PFSK-1 (cell line): Measurements from ENCODE around the gene RAB3GAP1.

Experiments
- FOXP2 ChIP-seq: optimal IDR thresholded peaks from 2 replicates; pipeline ENCODE3; 2011; ENCODE audit warnings: borderline replicate concordance, control low read depth, inconsistent platforms; ENCODE audit not compliant: insufficient read depth; ENCODE audit errors: extremely low read length, extremely low read depth
- POLR2AphosphoS5 ChIP-seq: IDR thresholded peaks from 2 replicates; pipeline ENCODE4 v1.6.1; 2012; ENCODE audit warnings: low read depth, mild to moderate bottlenecking, control low read depth, low read length, moderate library complexity
- SIN3A ChIP-seq: IDR thresholded peaks from 2 replicates; pipeline ENCODE4 v1.6.1; 2012; ENCODE audit warnings: mild to moderate bottlenecking, low read length, moderate library complexity, borderline replicate concordance; ENCODE audit not compliant: insufficient read depth
- TAF1 ChIP-seq: IDR thresholded peaks from 2 replicates; pipeline ENCODE4 v1.6.1; 2012; ENCODE audit warnings: low read length, control low read depth, borderline replicate concordance; ENCODE audit not compliant: insufficient read depth
- TF ChIP-seq, protein P1 (sequence below), 2 experiments: IDR thresholded peaks; 2 replicates each; pipeline versions ENCODE4 v1.6.1 to v1.8.0; 2011 to 2012; ENCODE audit warnings: low read depth in 2 of 2, low read length in 2 of 2, control low read depth in 1 of 2, inconsistent platforms in 1 of 2, mild to moderate bottlenecking in 1 of 2, moderate library complexity in 1 of 2; ENCODE audit not compliant: insufficient read depth in 1 of 2

RAB3GAP1 gene

DNA sequence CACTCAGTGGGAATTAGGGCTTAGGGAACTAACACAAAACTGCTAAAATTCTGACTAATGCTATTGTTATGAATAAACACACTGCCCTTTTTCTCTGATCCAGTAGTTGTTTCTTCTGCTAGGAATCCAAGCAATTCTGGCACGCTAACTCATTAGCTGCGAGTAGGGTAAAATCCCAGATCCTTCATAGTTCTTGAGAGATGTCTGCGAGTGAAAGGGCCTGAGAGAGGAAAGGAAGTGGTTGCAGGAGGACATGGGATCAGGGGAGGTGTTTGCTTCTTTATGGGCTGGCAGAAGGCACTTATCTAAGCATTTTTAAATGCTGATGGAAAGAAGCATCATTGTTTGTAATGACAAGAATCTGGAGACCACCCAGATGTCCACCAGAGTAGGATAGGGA, 14.3 kb upstream of the RAB3GAP1 start:
- TF ChIP-seq TAF1 (no peak), SIN3A (no peak), POLR2AphosphoS5 (no peak), FOXP2 (no peak)
- TF ChIP-seq, protein P1, sequence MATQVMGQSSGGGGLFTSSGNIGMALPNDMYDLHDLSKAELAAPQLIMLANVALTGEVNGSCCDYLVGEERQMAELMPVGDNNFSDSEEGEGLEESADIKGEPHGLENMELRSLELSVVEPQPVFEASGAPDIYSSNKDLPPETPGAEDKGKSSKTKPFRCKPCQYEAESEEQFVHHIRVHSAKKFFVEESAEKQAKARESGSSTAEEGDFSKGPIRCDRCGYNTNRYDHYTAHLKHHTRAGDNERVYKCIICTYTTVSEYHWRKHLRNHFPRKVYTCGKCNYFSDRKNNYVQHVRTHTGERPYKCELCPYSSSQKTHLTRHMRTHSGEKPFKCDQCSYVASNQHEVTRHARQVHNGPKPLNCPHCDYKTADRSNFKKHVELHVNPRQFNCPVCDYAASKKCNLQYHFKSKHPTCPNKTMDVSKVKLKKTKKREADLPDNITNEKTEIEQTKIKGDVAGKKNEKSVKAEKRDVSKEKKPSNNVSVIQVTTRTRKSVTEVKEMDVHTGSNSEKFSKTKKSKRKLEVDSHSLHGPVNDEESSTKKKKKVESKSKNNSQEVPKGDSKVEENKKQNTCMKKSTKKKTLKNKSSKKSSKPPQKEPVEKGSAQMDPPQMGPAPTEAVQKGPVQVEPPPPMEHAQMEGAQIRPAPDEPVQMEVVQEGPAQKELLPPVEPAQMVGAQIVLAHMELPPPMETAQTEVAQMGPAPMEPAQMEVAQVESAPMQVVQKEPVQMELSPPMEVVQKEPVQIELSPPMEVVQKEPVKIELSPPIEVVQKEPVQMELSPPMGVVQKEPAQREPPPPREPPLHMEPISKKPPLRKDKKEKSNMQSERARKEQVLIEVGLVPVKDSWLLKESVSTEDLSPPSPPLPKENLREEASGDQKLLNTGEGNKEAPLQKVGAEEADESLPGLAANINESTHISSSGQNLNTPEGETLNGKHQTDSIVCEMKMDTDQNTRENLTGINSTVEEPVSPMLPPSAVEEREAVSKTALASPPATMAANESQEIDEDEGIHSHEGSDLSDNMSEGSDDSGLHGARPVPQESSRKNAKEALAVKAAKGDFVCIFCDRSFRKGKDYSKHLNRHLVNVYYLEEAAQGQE (IDR thresholded peaks at IDR 0.05; ENCODE audit: insufficient read depth in 1 of 2, low read depth in 2 of 2, low read length in 2 of 2): no peak

DNA sequence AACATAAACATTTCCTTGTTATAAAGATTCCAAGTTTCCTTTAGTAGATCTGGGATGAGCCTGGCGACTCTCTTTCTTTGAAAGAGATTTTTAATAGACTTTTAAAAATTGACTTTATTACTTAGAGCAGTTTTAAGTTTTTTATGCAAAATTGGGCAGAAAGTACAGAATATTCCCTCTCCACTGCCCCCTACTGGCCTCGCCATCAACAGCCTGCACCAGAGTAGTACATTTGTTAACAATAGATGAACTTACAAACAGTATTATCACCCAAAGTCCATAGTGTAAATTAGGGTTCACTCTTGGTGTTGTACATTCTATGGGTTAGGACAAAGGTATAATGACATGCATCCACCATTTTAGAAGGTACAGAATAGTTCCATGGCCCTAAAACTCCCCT, 8.7 kb upstream of the RAB3GAP1 start:
- TF ChIP-seq FOXP2 (no peak), TAF1 (no peak), SIN3A (no peak), POLR2AphosphoS5 (no peak)
- TF ChIP-seq, protein P1 (IDR thresholded peaks at IDR 0.05; ENCODE audit: insufficient read depth in 1 of 2, low read depth in 2 of 2, low read length in 2 of 2): no peak

DNA sequence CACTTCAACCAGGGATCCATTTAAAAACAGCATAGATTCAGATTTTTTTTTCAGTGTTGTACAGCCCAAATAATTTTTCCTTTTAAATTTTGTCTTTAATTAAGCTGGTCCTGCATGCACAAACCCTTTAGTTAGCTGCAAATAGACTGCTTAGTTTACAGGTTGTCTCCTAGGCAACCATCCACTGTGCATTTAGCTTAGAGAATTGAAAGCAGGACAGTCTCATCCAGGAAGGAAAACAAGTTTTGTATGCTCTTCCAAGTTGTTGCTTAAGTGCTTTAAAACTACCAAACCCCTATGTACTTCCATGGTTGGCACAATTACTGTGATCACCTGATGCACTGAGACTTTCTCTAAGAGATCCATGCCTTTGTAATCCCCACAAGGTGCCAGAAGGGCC, 4.8 kb upstream of the RAB3GAP1 start, which contains the start of gene MAP3K19:
Gene MAP3K19, minus strand, starts transcription at position 148 of the 400 bp plus-strand sequence. CDS start 22,800 bp downstream, outside the sequence.
- TF ChIP-seq POLR2AphosphoS5 (no peak), FOXP2 (no peak), TAF1 (no peak), SIN3A (no peak)
- TF ChIP-seq, protein P1 (IDR thresholded peaks at IDR 0.05; ENCODE audit: insufficient read depth in 1 of 2, low read depth in 2 of 2, low read length in 2 of 2): no peak

DNA sequence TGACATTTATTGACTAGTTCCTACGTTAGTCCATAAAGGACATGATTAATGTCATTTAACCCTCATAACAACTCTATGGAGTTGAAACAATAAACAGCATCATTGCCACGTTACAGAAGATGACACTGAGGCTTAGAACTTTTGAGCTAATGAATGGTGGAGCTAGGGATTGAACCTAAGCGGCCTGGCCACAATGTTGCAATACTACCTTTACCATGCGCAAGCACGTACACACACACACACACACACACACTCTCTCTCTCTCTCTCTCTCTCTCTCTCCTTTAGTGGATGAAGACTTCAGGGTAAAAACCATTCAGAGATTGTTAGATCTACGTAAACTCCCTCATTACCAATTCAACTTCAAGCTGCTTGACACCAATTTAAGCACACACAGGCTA, 4.0 kb upstream of the RAB3GAP1 start:
- TF ChIP-seq FOXP2: no peak
- TF ChIP-seq, protein P1 (IDR thresholded peaks at IDR 0.05; ENCODE audit: insufficient read depth in 1 of 2, low read depth in 2 of 2, low read length in 2 of 2): no peak
- no peak for TF ChIP-seq TAF1
- TF ChIP-seq POLR2AphosphoS5: no peak
- TF ChIP-seq SIN3A: no peak

DNA sequence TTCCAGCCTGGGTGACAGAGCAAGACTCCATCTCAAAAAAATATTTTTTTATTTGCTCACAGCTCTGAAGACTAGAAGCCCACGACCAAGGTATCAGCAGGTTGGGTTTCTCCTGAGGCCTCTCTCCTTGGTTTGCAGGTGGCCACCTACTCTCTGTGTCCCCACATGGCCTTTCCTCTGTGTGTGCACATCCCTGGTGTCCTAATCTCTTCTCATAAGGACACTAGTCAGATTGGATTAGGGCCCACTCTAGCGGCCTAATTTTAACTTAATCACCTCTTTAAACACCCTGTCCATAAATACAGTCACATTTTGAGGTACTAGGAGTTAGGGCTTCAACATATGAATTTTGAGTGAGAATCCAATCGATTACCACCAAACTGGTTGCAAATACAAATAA, 2.0 kb upstream of the RAB3GAP1 start:
- TF ChIP-seq, protein P1 (IDR thresholded peaks at IDR 0.05; ENCODE audit: insufficient read depth in 1 of 2, low read depth in 2 of 2, low read length in 2 of 2): no peak
- TF ChIP-seq FOXP2: no peak
- TF ChIP-seq POLR2AphosphoS5: no peak
